Midbrain (tissue), 1 donor: ENCODE data around the gene MMP26.
"Not testable (repeated sequence)": the region's sequence is repeated elsewhere in the genome, so short reads cannot be mapped to it uniquely, and the experiment has no call there.

Experiments
- DNase-seq: peaks from one replicate; lab custom pipeline; 2025; lab: John Stamatoyannopoulos, UW

MMP26 gene

GRCh38 chr11:4722616-4723534, 18.3 kb downstream of the MMP26 start:
- not testable (repeated sequence) for DNase-seq

DNA sequence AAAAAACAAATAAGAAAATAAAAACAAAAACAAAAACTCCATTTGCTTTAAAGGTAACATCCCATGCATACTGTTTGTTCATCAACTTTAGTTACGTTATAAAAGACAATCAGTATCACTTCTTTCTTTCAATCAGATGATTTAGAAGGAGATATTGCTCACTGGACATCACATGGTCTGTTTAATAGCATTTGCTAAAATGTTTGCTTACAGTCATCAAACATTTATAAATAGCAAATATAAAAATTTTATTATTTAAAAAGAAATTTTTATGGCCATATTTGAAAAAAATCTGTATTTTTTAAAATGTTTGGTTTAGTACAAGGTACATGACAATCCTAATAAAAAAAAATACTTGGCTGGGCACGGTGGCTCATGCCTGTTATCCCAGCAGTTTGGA, 22.6 kb downstream of the MMP26 start:
- no peak for DNase-seq

DNA sequence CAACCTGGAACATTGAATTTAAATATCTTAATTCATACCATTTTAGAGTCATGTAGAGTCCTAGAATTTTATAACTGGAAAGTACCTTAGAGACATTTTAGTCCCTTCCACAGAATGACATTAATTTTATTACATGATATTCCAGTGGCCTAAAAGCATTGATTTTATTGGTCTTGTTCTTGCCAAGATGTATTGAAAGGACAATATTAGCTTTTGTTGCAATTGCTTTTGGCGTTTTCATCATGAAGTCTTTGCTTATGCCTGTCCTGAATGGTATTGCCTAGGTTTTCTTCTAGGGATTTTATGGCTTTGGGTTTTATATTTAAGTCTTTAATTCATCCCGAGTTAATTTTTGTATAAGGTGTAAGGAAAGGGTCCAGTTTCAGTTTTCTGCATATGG, 36.2 kb downstream of the MMP26 start:
- no peak for DNase-seq

GRCh38 chr11:4748438-4748837, 43.9 kb downstream of the MMP26 start:
- no peak for DNase-seq

GRCh38 chr11:4751201-4751600, 46.6 kb downstream of the MMP26 start:
- no peak for DNase-seq
